ENCODE results near the gene GREB1. TPM values are rescaled to one million over a fixed set of nuclear protein-coding genes. Genes with fewer than 3 reads are reported as not detected.

GREB1 gene
- total and polyA plus RNA-seq, 2 of the 13 experiments (the other 11 are each of a cell fraction or from before 2014, with no cell fraction given), result 31.3 to 61.2 TPM

- FAIRE-seq (no peak), DNase-seq (ENCODE audit: low spot score) (no peak), ATAC-seq (peak; percentile 3; the same call in 1 of the 3 replicates)
- Histone ChIP-seq H2AFZ (ENCODE audit: low read length) (no peak overlapping the region), H3K4me3 (replicated peaks in 1 of 3; ENCODE audit: insufficient read depth in 1 of 3, low read depth in 2 of 3, low read length in 3 of 3) (no peak overlapping the region), H3K27ac (ENCODE audit: extremely low read length, insufficient read depth, low read length) (no peak overlapping the region), H3K27me3 (ENCODE audit: control insufficient read depth in 1 of 2, insufficient read depth in 2 of 2, low read length in 2 of 2) (no peaks in the 10 kb centered on the region), H3K9ac (ENCODE audit: insufficient read depth, low read depth, low read length) (no peak overlapping the region), H3K4me1 (ENCODE audit: insufficient read depth, low read length) (no peaks in the 10 kb centered on the region), H3K4me2 (ENCODE audit: low read depth, low read length) (no peak overlapping the region), H3K79me2 (ENCODE audit: insufficient read depth, low read length) (no peaks in the 10 kb centered on the region), H3K36me3 (replicated peaks in 1 of 2; ENCODE audit: control insufficient read depth in 1 of 2, insufficient read depth in 2 of 2, low read length in 2 of 2) (peaks cover 65 to 97% of the 10 kb centered on the region in 2 experiments), H4K20me1 (ENCODE audit: insufficient read depth, low read length) (no peaks in the 10 kb centered on the region; the same call in 1 of the 2 replicates), H3K9me3 (ENCODE audit: low read length) (no peaks in the 10 kb centered on the region)
- ChIA-PET POLR2A (no interaction called here), CTCF (ENCODE audit: low intra/inter-chr PET ratio, low total read pairs) (no interaction called here)
- BruUV-seq (replicated peaks), result no TSS peak
- WGBS (ENCODE audit: low lambda C conversion rate), result 95% methylated on average over 9 of the region's 9 CpGs
- no peak for TF ChIP-seq HDAC1 (CRISPR knock-in tag; IDR thresholded peaks at IDR 0.05)
- TF ChIP-seq AGO2 (optimal IDR thresholded peaks at IDR 0.05; ENCODE audit: low read depth, low read length), result peak; percentile 40
- TF ChIP-seq JUND (CRISPR knock-in tag; IDR thresholded peaks at IDR 0.05), result 0 out of 2 replicates have a peak, but pooled peaks have one; percentile 15
- intact Hi-C loops (cut with micrococcal nuclease; ENCODE audit: unreplicated experiment), result no loop called here
- in situ Hi-C loops (cut with HindIII; ENCODE audit: extremely low pct_ligation_motif_present, low pct_unique_long_range_greater_than_20kb), result no loop called here
Observed at GRCh38 chr2:11628675-11629074, 94.8 kb downstream of the GREB1 start.

- peak; percentile 7; the same call in 2 of the 3 replicates for ATAC-seq
- TF ChIP-seq ZNF414 (CRISPR knock-in tag; IDR thresholded peaks at IDR 0.05) (no peak), ZNF629 (CRISPR knock-in tag; conservative IDR thresholded peaks at IDR 0.05) (peak; percentile 82), ZNF3 (CRISPR knock-in tag; IDR thresholded peaks at IDR 0.05) (no peak), ZMYM4 (CRISPR knock-in tag; IDR thresholded peaks at IDR 0.05) (no peak), PHF20 (CRISPR knock-in tag; IDR thresholded peaks at IDR 0.05) (no peak), IRF9 (CRISPR knock-in tag; IDR thresholded peaks at IDR 0.05; ENCODE audit: borderline replicate concordance) (no peak), PCBP2 (optimal IDR thresholded peaks at IDR 0.05; ENCODE audit: low read depth, low read length, poor library complexity, severe bottlenecking) (no peak), AGO2 (optimal IDR thresholded peaks at IDR 0.05; ENCODE audit: low read depth, low read length) (peak; percentile 33)
- POLR2A ChIA-PET, result no interaction called here
Observed at GRCh38 chr2:11629215-11629614, 95.4 kb downstream of the GREB1 start.

More at GRCh38 chr2:11629215-11629614, 95.4 kb downstream of the GREB1 start:
- BruUV-seq (replicated peaks), result no TSS peak
- DNase-seq (ENCODE audit: low spot score) (no peak), FAIRE-seq (no peak)
- Histone ChIP-seq H3K27ac (ENCODE audit: extremely low read length, insufficient read depth, low read length) (no peak overlapping the region), H3K79me2 (ENCODE audit: insufficient read depth, low read length) (no peaks in the 10 kb centered on the region), H3K27me3 (ENCODE audit: control insufficient read depth in 1 of 2, insufficient read depth in 2 of 2, low read length in 2 of 2) (no peaks in the 10 kb centered on the region), H3K4me3 (replicated peaks in 1 of 3; ENCODE audit: insufficient read depth in 1 of 3, low read depth in 2 of 3, low read length in 3 of 3) (no peak overlapping the region), H3K4me1 (ENCODE audit: insufficient read depth, low read length) (no peaks in the 10 kb centered on the region), H3K4me2 (ENCODE audit: low read depth, low read length) (no peak overlapping the region), H2AFZ (ENCODE audit: low read length) (no peak overlapping the region), H4K20me1 (ENCODE audit: insufficient read depth, low read length) (no peaks in the 10 kb centered on the region; the same call in 1 of the 2 replicates), H3K9me3 (ENCODE audit: low read length) (no peaks in the 10 kb centered on the region), H3K36me3 (replicated peaks in 1 of 2; ENCODE audit: control insufficient read depth in 1 of 2, insufficient read depth in 2 of 2, low read length in 2 of 2) (peaks cover 69 to 97% of the 10 kb centered on the region in 2 experiments), H3K9ac (ENCODE audit: insufficient read depth, low read depth, low read length) (no peak overlapping the region)
- in situ Hi-C loops (cut with HindIII; ENCODE audit: extremely low pct_ligation_motif_present, low pct_unique_long_range_greater_than_20kb), result no loop called here
- intact Hi-C loops (cut with micrococcal nuclease; ENCODE audit: unreplicated experiment), result no loop called here
- CTCF ChIA-PET (ENCODE audit: low intra/inter-chr PET ratio, low total read pairs), result no interaction called here
- WGBS (ENCODE audit: low lambda C conversion rate), result 97% methylated on average over 11 of the region's 11 CpGs

All from HepG2 (cell line).